ENCODE data around the gene MT1A.
A peak's percentile ranks its signal among the peaks of the same experiment; 100 is the strongest.

MT1A gene

DNA sequence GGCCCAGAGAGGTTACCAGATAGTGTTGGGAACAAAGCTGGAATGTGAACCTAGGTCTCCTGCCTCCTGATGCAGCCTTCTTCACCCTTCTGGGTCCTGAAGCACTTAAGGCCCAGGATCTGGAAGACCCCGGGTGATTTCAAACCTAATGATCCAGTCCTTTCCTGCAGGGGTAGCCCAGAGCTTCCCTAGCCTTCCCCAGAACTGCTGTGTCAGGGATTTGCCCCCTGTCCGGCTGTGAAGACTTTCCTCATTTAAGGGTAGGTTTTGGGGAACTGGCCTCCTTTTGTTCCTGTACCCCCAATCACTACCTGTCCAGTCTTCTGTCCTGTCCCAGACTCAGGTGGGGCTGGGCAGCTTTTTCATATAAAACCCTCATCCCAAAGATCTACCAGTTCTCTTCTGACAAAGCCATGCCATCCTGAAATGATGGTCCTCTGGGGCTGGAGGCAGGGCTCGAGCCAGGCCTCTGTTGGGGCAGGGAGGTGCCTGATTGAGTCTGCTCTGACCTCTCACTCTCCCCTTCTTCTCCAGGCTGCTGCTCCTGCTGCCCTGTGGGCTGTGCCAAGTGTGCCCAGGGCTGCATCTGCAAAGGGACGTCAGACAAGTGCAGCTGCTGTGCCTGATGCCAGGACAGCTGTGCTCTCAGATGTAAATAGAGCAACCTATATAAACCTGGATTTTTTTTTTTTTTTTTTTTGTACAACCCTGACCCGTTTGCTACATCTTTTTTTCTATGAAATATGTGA, 45.1 kb downstream of the MT1A start:
- H3K4me3 Mint-ChIP-seq, result peak overlapping the region; percentile 93
- H3K9me3 Mint-ChIP-seq, result no peaks in the 10 kb centered on the region
- H3K36me3 Mint-ChIP-seq (ENCODE audit: insufficient read depth), result peaks cover 12% of the 10 kb centered on the region
- H3K27me3 Mint-ChIP-seq, result no peaks in the 10 kb centered on the region
- ATAC-seq (replicated peaks; ENCODE audit: extremely low read depth, poor library complexity, severe bottlenecking), result no peak
- H3K4me1 Mint-ChIP-seq, result peaks cover 23% of the 10 kb centered on the region
- H3K27ac Mint-ChIP-seq (ENCODE audit: low read depth), result no peak overlapping the region
- DNase-seq (ENCODE audit: low spot score in 2 of 2), result no peak

DNA sequence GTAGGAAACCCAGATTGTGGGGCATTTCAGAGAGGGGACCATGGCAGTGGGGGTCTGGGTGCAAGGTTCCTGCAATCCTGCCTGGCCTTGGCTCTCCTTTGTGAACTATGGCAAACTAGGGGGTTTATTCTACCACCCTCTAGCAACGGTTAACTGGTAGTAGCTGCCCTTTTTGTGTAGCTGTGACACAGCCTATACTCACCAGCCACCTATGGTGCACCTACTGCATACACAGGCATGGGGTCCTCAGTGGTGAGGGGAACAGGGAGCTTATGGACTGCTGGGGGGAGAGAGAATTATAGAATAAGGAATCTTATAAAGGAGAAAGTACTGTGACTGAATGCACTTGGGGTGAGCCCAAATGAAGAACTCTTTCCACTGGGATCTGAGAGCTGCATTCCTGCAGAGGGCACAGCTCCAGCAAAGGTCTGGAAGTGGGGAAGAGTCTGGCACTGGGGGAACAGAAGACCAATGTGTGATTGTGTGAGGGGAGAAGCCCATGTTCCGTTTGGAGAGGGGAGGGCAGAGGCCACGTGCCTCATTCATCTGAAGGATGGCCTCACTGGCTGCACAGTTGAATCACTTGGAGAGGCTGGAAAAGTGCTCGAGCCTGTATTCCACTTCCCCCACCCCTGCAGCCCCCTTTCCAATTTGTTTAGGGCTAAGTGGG, 45.9 kb downstream of the MT1A start:
- H3K4me3 Mint-ChIP-seq, result peak overlapping the region; percentile 93
- ATAC-seq (replicated peaks; ENCODE audit: extremely low read depth, poor library complexity, severe bottlenecking), result no peak
- no peaks in the 10 kb centered on the region for H3K27me3 Mint-ChIP-seq
- H3K9me3 Mint-ChIP-seq, result no peaks in the 10 kb centered on the region
- peaks cover 12% of the 10 kb centered on the region for H3K36me3 Mint-ChIP-seq (ENCODE audit: insufficient read depth)
- H3K4me1 Mint-ChIP-seq, result peaks cover 23% of the 10 kb centered on the region
- no peak overlapping the region for H3K27ac Mint-ChIP-seq (ENCODE audit: low read depth)
- no peak for DNase-seq (ENCODE audit: low spot score in 2 of 2)

DNA sequence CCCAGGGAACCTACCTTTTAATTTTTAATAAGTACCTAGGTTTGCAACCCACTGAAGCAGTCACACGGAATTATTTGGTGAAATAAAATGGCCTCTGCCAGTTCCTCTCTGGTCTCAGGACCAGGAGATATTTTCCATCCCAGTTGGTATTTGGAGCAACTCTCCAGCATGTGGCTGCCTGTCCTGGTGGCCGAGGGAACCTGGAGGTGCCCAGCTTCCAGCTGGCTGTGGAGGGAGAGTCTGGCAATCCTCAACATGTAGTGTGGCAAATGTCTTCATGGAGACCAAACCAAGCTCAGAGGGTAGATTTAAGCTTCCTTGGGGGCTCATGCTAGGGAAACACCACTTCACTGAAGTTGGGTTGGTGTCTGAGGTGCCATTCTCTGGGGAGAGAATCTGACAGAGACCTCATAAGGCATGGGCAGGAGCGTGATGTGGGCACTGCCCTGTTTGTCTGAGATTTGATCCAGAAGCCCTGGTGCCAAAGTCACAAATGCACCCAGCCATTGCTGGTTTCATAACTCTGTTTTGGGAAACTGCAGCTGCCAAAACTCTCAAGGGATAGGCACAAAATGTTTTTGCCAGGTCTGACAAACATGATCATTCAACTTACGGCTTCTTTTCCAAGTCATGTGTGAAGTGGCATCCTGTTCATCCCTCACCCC, 46.6 kb downstream of the MT1A start:
- no peak for ATAC-seq (replicated peaks; ENCODE audit: extremely low read depth, poor library complexity, severe bottlenecking)
- H3K27ac Mint-ChIP-seq (ENCODE audit: low read depth), result no peak overlapping the region
- H3K4me3 Mint-ChIP-seq, result no peak overlapping the region
- H3K9me3 Mint-ChIP-seq, result no peaks in the 10 kb centered on the region
- peaks cover 23% of the 10 kb centered on the region for H3K4me1 Mint-ChIP-seq
- DNase-seq (ENCODE audit: low spot score in 2 of 2), result no peak
- H3K27me3 Mint-ChIP-seq, result no peaks in the 10 kb centered on the region
- H3K36me3 Mint-ChIP-seq (ENCODE audit: insufficient read depth), result peaks cover 12% of the 10 kb centered on the region

DNA sequence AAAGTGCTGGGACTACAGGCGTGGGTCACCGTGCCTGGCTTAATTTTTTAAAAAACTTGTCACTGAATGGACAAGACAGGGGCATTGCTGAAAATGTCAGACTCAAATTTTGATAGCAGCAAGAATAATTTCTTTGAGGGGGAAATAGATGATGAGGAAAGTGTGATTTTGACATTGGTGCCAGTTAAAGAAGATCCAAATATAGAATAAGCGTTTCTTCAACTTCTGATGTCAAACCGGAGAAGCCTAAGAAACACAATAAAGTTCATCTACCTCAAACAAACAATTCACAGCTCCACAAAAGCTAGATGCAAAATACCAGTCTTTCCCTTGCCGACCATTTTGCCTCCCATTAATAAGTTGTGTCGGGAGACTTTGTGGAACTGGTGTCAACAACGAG, 48.3 kb downstream of the MT1A start:
- H3K4me1 Mint-ChIP-seq, result peaks cover 17% of the 10 kb centered on the region
- H3K27me3 Mint-ChIP-seq, result no peaks in the 10 kb centered on the region
- H3K9me3 Mint-ChIP-seq, result no peaks in the 10 kb centered on the region
- DNase-seq (ENCODE audit: low spot score in 2 of 2) (no peak), ATAC-seq (replicated peaks; ENCODE audit: extremely low read depth, poor library complexity, severe bottlenecking) (no peak)
- H3K27ac Mint-ChIP-seq (ENCODE audit: low read depth), result no peak overlapping the region
- H3K36me3 Mint-ChIP-seq (ENCODE audit: insufficient read depth), result peaks cover 11% of the 10 kb centered on the region
- H3K4me3 Mint-ChIP-seq, result no peak overlapping the region

DNA sequence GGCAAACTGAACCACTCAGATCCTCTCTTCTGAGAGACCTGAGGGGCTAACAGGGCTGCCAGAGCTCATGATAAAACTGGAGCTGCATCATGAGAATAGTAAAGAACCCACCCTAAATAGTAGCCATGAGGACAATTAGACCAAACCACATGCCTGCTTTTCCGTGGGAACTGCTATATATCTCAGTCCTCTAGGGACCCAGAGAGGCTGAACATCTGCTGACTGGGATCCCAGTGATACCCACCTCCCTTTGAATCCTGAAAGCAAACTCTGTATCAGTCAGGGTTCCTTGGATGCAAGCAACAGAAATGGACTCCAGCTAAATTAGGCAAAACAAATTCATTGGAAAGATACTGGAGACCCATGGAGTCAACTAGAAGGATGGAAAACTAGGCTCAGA, 50.3 kb downstream of the MT1A start:
- H3K27ac Mint-ChIP-seq (ENCODE audit: low read depth), result no peak overlapping the region
- H3K27me3 Mint-ChIP-seq, result no peaks in the 10 kb centered on the region
- DNase-seq (ENCODE audit: low spot score in 2 of 2), result no peak
- peaks cover 6% of the 10 kb centered on the region for H3K4me1 Mint-ChIP-seq
- no peak for ATAC-seq (replicated peaks; ENCODE audit: extremely low read depth, poor library complexity, severe bottlenecking)
- H3K9me3 Mint-ChIP-seq, result no peaks in the 10 kb centered on the region
- H3K4me3 Mint-ChIP-seq, result no peak overlapping the region
- H3K36me3 Mint-ChIP-seq (ENCODE audit: insufficient read depth), result no peaks in the 10 kb centered on the region

DNA sequence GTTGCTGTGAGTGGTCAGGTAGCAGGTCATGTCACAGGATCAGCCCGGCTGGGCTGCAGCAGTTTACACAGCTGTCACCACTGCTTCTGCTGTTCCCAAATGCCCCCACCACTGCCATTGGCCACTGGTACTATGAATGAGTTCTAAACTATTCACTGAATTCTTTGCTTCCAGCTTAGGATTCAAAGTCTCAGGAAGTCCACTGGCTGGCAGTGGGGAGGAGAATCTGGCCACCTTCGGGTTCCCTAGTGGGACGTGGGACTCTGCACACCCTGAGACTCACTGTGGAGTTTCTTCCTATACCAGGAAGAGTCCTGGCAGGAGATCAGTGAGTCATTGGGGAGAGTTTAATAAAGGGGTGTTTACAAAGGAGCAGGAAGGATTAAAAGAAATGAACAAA, 50.7 kb downstream of the MT1A start:
- ATAC-seq (replicated peaks; ENCODE audit: extremely low read depth, poor library complexity, severe bottlenecking) (no peak), DNase-seq (ENCODE audit: low spot score in 2 of 2) (no peak)
- H3K27ac Mint-ChIP-seq (ENCODE audit: low read depth), result no peak overlapping the region
- peaks cover 2% of the 10 kb centered on the region for H3K4me1 Mint-ChIP-seq
- H3K36me3 Mint-ChIP-seq (ENCODE audit: insufficient read depth), result no peaks in the 10 kb centered on the region
- no peaks in the 10 kb centered on the region for H3K27me3 Mint-ChIP-seq
- no peak overlapping the region for H3K4me3 Mint-ChIP-seq
- H3K9me3 Mint-ChIP-seq, result no peaks in the 10 kb centered on the region
